IMR-90 (cell line): ENCODE data around the gene OGFOD2. TPM values are rescaled to one million over a fixed set of nuclear protein-coding genes. Genes with fewer than 3 reads are reported as not detected.

Source experiments
- ATAC-seq: fragments of 200-7000 bp; cut with Tn5 transposase; 2 replicates; pipeline ENCODE4 v1.9.1; 2020; ENCODE audit warnings: low read depth, mild to moderate bottlenecking, moderate library complexity
- BruUV-seq: library from RNA; stranded (reverse); fragments of 400-500 nt; replicated peaks from 2 replicates; lab custom pipeline; 2021; lab: Mats Ljungman, UMichigan
- CTCF ChIA-PET: fragments of 300-600 bp; formaldehyde crosslinking; extraction: SDS; loops from one replicate; lab custom pipeline; 2021; ENCODE audit warnings: antibody characterized with exemption; lab: Yijun Ruan, JAX
- POLR2A ChIA-PET: fragments of 300-600 bp; sonication (Branson Sonifier 250); formaldehyde crosslinking; loops from one replicate; lab custom pipeline; 2022; ENCODE audit warnings: antibody characterized with exemption; ENCODE audit not compliant: unreplicated experiment; lab: Charles Lee
- DNase-seq: peaks from one replicate; pipeline ENCODE4 v3.0.0; 2013
- H2AFZ ChIP-seq: replicated peaks from 2 replicates; pipeline ENCODE3; 2013; ENCODE audit warnings: low read length, mild to moderate bottlenecking; ENCODE audit not compliant: poor library complexity
- H2AK5ac ChIP-seq: 2 replicates; pipeline ENCODE4 v1.6.1; 2013; ENCODE audit warnings: low read depth, low read length, inconsistent platforms
- H2AK9ac ChIP-seq: replicated peaks from 2 replicates; pipeline ENCODE3; 2013; ENCODE audit warnings: mild to moderate bottlenecking, low read depth, low read length, moderate library complexity; ENCODE audit not compliant: poor library complexity
- H2BK120ac ChIP-seq: 2 replicates; pipeline ENCODE4 v1.6.1; 2013; ENCODE audit warnings: low read depth, low read length, inconsistent platforms
- H2BK15ac ChIP-seq: 3 replicates; pipeline ENCODE4 v1.6.1; 2013; ENCODE audit warnings: low read depth, low read length, inconsistent platforms
- H2BK20ac ChIP-seq: 2 replicates; pipeline ENCODE4 v1.6.1; 2013; ENCODE audit warnings: low read depth, mild to moderate bottlenecking, inconsistent platforms, low read length, moderate library complexity
- H2BK5ac ChIP-seq: 2 replicates; pipeline ENCODE4 v1.6.1; 2013; ENCODE audit warnings: mild to moderate bottlenecking, low read depth, low read length, inconsistent platforms; ENCODE audit not compliant: poor library complexity, severe bottlenecking
- H3K14ac ChIP-seq: replicated peaks from 2 replicates; pipeline ENCODE4 v1.6.1; 2013; ENCODE audit warnings: low read depth, low read length, inconsistent platforms
- H3K18ac ChIP-seq: 2 replicates; pipeline ENCODE4 v1.6.1; 2013; ENCODE audit warnings: low read depth, low read length, control low read depth
- H3K23ac ChIP-seq: 2 replicates; pipeline ENCODE4 v1.6.1; 2013; ENCODE audit warnings: low read depth, low read length, inconsistent platforms
- H3K27ac ChIP-seq: 2 replicates; pipeline ENCODE4 v1.5.1; 2013; ENCODE audit warnings: mild to moderate bottlenecking, control low read depth, low read length; ENCODE audit not compliant: insufficient read depth
- H3K27me3 ChIP-seq: 2 replicates; pipeline ENCODE4 v1.6.1; 2013; ENCODE audit warnings: low read length; ENCODE audit not compliant: control insufficient read depth, insufficient read depth
- H3K36me3 ChIP-seq: 2 replicates; pipeline ENCODE4 v1.6.1; 2013; ENCODE audit warnings: low read length, mixed read lengths; ENCODE audit not compliant: control insufficient read depth, insufficient read depth
- H3K4ac ChIP-seq: 2 replicates; pipeline ENCODE4 v1.6.1; 2013; ENCODE audit warnings: low read depth, low read length, inconsistent platforms
- H3K4me1 ChIP-seq: 2 replicates; pipeline ENCODE4 v1.6.1; 2013; ENCODE audit warnings: low read length, mixed read lengths; ENCODE audit not compliant: control insufficient read depth, insufficient read depth
- H3K4me2 ChIP-seq: 2 replicates; pipeline ENCODE4 v1.6.1; 2013; ENCODE audit warnings: low read depth, mild to moderate bottlenecking, control low read depth, low read length, moderate library complexity
- H3K4me3 ChIP-seq: 2 replicates; pipeline ENCODE4 v1.5.1; 2013; ENCODE audit warnings: low read depth, mild to moderate bottlenecking, control low read depth, low read length, moderate library complexity; ENCODE audit not compliant: insufficient read depth
- H3K56ac ChIP-seq: 2 replicates; pipeline ENCODE4 v1.6.1; 2013; ENCODE audit warnings: low read length, inconsistent platforms; ENCODE audit not compliant: insufficient read depth; ENCODE audit errors: extremely low read depth
- H3K79me1 ChIP-seq, 2 experiments: 2 replicates each; pipeline ENCODE4 v1.6.1; 2013; ENCODE audit warnings: low read length in 2 of 2, inconsistent platforms in 1 of 2, low read depth in 1 of 2
- H3K9ac ChIP-seq: 2 replicates; pipeline ENCODE4 v1.6.1; 2013; ENCODE audit warnings: low read depth, low read length, control low read depth
- H3K9me1 ChIP-seq: 2 replicates; pipeline ENCODE4 v1.6.1; 2013; ENCODE audit warnings: low read length, inconsistent platforms; ENCODE audit not compliant: insufficient read depth
- H3K9me3 ChIP-seq: 2 replicates; pipeline ENCODE4 v1.6.1; 2013; ENCODE audit warnings: low read length; ENCODE audit not compliant: control insufficient read depth, insufficient read depth
- H4K20me1 ChIP-seq: 2 replicates; pipeline ENCODE4 v1.6.1; 2013; ENCODE audit warnings: low read length, inconsistent platforms; ENCODE audit not compliant: insufficient read depth
- H4K5ac ChIP-seq: 2 replicates; pipeline ENCODE4 v1.6.1; 2013; ENCODE audit warnings: mild to moderate bottlenecking, low read depth, low read length, control low read depth
- H4K8ac ChIP-seq, 2 experiments: 2 replicates each; pipeline ENCODE4 v1.6.1; 2013; ENCODE audit warnings: low read depth in 2 of 2, low read length in 2 of 2, control low read depth in 1 of 2, inconsistent platforms in 1 of 2
- H4K91ac ChIP-seq: 2 replicates; pipeline ENCODE4 v1.6.1; 2013; ENCODE audit warnings: low read depth, low read length, inconsistent platforms; ENCODE audit not compliant: insufficient read depth
- NFE2L2 ChIP-seq: fragments of 150-350 bp; IDR thresholded peaks from 2 replicates; pipeline ENCODE4 v1.6.1; 2016; ENCODE audit warnings: low read depth, mild to moderate bottlenecking, low read length
- RCOR1 ChIP-seq: IDR thresholded peaks from 2 replicates; pipeline ENCODE4 v1.6.1; 2012; ENCODE audit warnings: mild to moderate bottlenecking, low read length, improper control_type of control experiment; ENCODE audit not compliant: insufficient replicate concordance
- SMC3 ChIP-seq: fragments of 150-350 bp; IDR thresholded peaks from 2 replicates; pipeline ENCODE4 v1.6.1; 2016; ENCODE audit warnings: low read depth, mild to moderate bottlenecking, antibody characterized with exemption, low read length, moderate library complexity
- WGBS, 2 experiments: methylation state at CpG; one replicate each; pipeline versions ENCODE4 v1.1.5 to v1.1.7; 2013; ENCODE audit warnings: missing lambda C conversion rate in 2 of 2; ENCODE audit not compliant: insufficient read length in 1 of 2; ENCODE audit errors: extremely low coverage in 2 of 2; 5-methylcytosine and 5-hydroxymethylcytosine counted together
- dilution Hi-C: fragments of 300-500 bp; cut with HindIII; formaldehyde crosslinking; loops from one replicate; pipeline ENCODE4 v1.14.3; 2018; ENCODE audit warnings: low sequenced_read_pairs; ENCODE audit not compliant: unreplicated experiment
- in situ Hi-C: fragments of 300-500 bp; cut with MboI; formaldehyde crosslinking; loops from 3 replicates; pipeline ENCODE4 v1.14.3; 2019; ENCODE audit warnings: low sequenced_read_pairs, inconsistent platforms, mixed read lengths
- intact Hi-C: fragments of 100-400 bp; cut with micrococcal nuclease; formaldehyde crosslinking; loops from 2 replicates; pipeline ENCODE4 v1.10.0; 2022
- polyA plus RNA-seq, 3 experiments: library from polyadenylated mRNA; depleted of rRNA; stranded (reverse); fragments of >200 nt; gene quantifications; 2 replicates each; pipeline ENCODE4 v1.2.3, GENCODE V29; 2012; ENCODE audit warnings: low replicate concordance in 1 of 3
- total RNA-seq: library from RNA; depleted of rRNA; stranded (reverse); fragments of >200 nt; gene quantifications from 2 replicates; pipeline ENCODE4 v1.2.3, GENCODE V29; 2012

Gene OGFOD2
- total and polyA plus RNA-seq, 2 of the 4 experiments (the other 2 are of a cell fraction) = 4.3 to 18.2 TPM

- H4K8ac ChIP-seq = no peak overlapping the region
- no peak overlapping the region for H2AK5ac ChIP-seq
- no CpG with 5 or more reads among the region's 3 CpGs for WGBS, 2 experiments
- no peaks in the 10 kb centered on the region for H3K4me1 ChIP-seq
- H2AFZ ChIP-seq = no peak overlapping the region
- H3K18ac ChIP-seq = no peak overlapping the region
- no peaks in the 10 kb centered on the region for H3K9me3 ChIP-seq
- H2BK15ac ChIP-seq = no peak overlapping the region
- H3K36me3 ChIP-seq = no peaks in the 10 kb centered on the region; the same call in none of the 2 replicates
- H3K56ac ChIP-seq = no peak overlapping the region
- no peak overlapping the region for H3K4ac ChIP-seq
- no peak overlapping the region for H2BK120ac ChIP-seq
- intact Hi-C loops (no loop called here), dilution Hi-C loops (no loop called here), in situ Hi-C loops (no loop called here)
- no peak overlapping the region for H3K14ac ChIP-seq
- H3K79me1 ChIP-seq = no peaks in the 10 kb centered on the region
- H4K20me1 ChIP-seq = no peaks in the 10 kb centered on the region
- H4K5ac ChIP-seq = no peak overlapping the region
- no peak overlapping the region for H2AK9ac ChIP-seq
- no peak overlapping the region for H3K27ac ChIP-seq
- H3K4me2 ChIP-seq = no peak overlapping the region
- no peak overlapping the region for H2BK20ac ChIP-seq
- H2BK5ac ChIP-seq = no peak overlapping the region
- BruUV-seq = no TSS peak
- H3K23ac ChIP-seq = no peak overlapping the region
- ATAC-seq (no peak), DNase-seq (no peak)
- no peak overlapping the region for H3K4me3 ChIP-seq
- TF ChIP-seq SMC3 (no peak), RCOR1 (no peak), NFE2L2 (peak; percentile 66)
- H4K91ac ChIP-seq = no peak overlapping the region
- no peaks in the 10 kb centered on the region for H3K27me3 ChIP-seq
- peaks cover 3% of the 10 kb centered on the region for H3K9me1 ChIP-seq
- CTCF ChIA-PET = no interaction called here
- no peak overlapping the region for H3K9ac ChIP-seq
- POLR2A ChIA-PET = interaction anchor here (0.6 kb wide), 1 partner anchor 15 kb away, joined by 5 read pairs; no protein-coding TSS in a partner anchor
Measured at GRCh38 chr12:122934722-122935121, 40.3 kb upstream of the OGFOD2 start.
